T-helper 1 cell (primary cell): ENCODE measurements around the gene JSRP1.
A peak's percentile ranks its signal among the peaks of the same experiment; 100 is the strongest.

Source experiments
- DNase-seq, 5 donors: peaks; one replicate each; pipeline ENCODE4 v3.0.0-alpha.2; 2012 to 2020

JSRP1 gene

GRCh38 chr19:2266183-2266993, 10.2 kb upstream of the JSRP1 start:
- no peak for DNase-seq

GRCh38 chr19:2261438-2262172, 5.4 kb upstream of the JSRP1 start:
- DNase-seq: peak in 3 of 5 donors; percentile 41 to 65 (median 44)

DNA sequence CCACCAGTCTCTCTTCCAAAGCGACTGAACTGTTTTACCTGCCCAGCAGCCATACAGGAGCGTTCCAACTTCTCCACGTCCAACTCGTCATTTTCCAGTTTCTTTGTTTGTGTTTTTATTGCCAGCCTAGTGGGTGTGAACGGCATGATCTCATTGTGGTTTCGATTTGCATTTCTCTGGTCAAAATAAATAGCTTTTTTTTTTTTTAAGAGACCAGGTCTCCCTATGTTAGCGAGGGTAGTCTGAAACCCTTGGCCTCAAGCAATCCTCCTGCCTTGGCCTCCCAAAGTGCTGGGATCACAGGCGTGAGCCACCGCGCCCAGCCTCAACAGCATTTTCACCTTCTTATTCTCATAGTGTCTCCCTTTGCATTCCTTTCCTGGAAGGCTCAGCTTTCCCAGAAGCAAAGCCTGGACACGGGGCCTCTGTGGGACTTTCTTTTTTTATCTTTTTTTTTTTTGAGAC, 4.2 kb upstream of the JSRP1 start:
- DNase-seq: peak in 1 of 5 donors; percentile 47

- DNase-seq: no peak
Measured at GRCh38 chr19:2259336-2259735, 3.1 kb upstream of the JSRP1 start.

DNA sequence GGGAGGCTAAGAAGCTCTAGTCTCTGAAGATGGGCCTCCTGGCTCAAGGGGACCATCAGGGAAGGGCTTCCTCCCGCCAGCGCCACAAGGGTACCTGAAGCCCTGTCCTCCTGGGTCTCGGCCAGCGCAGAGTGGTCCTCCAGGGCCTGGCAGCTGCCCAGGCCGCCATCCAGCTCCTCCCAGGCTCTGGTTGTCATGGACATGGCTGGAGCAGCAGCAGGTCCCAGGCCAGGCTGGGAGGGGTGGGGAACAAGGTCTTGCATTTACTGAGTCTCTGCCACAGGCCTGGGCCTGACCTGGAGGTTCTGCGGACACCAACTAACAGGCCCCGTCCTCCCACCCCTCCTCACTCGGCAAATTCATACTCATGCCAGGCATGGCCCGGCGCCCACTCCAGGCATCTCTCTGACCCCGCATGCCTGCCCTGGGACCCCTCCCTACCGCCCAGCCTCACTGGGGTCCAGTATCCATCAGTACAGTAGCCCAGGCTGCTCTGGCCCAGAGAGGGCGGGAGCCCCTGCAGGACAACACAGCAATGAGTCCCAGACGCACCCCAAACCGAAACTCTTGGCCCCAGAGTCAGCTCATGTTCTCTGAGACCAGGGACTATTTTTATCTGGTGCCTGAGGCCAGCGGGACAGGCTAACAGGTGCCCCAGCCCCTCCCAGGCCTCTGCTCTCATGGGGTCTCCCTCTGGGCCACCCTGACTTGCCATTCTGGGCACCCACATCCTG, 938 bp downstream of the JSRP1 start:
- no peak for DNase-seq

GRCh38 chr19:2254064-2254872, 1.9 kb downstream of the JSRP1 start:
- DNase-seq: no peak

GRCh38 chr19:2253106-2254063, 2.8 kb downstream of the JSRP1 start:
- peak in 1 of 5 donors; percentile 37 for DNase-seq

DNA sequence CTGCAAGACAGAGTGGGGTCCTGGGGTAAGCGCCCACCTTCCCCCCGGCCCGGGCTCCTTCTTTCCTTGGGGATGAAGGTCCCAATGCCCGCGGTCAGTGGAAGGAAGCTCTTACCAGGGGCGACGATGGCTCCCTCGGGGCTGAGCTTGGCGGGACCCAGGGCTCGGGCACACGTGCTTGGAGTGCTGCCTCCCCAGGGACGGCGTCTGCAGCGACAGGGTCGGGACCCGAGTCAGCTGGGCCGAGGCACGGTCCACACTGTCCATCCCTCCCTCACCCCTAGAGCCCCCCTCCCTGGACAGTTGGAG, 3.5 kb downstream of the JSRP1 start:
- DNase-seq: no peak

DNA sequence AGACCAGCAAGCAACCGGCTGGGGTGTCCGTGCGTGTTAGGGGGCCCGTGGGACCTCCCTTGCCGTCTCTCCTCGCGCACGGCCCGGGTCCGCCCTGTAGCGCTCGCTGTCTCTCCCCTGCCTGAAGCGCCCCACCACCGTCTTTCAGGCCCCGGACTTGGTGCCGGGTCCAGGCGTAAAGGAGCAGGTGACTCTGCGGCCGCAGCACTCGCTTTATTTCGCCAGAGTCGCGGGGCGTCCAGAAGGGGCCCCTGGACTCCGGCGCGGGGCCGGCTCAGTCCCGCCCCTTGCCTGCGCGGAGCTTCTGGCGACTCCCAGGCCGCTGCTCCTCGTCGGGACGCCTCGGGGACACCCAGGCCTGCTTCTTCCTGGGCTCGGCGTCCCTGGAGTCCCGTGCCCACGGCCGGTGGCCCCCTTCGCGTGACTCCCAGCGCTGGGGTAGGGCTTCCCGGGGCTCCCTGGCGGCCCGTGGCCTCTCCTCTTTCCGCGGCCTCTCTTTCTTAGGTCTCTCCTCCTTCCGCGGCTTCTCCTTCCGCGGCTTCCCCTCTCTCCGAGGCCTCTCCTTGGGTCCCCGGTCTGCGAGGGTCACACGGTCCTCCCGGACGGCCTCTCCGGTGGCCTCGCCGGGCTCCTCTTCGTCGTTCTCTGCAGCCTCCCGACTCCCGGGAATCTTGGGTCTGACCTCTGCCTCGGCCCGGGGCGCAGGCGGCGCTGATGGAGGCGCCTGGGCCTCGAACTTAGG, 4.0 kb downstream of the JSRP1 start:
- no peak for DNase-seq

- no peak for DNase-seq
Measured at GRCh38 chr19:2251106-2252054, 4.8 kb downstream of the JSRP1 start.

GRCh38 chr19:2250766-2251105, 5.5 kb downstream of the JSRP1 start:
- DNase-seq: no peak

- no peak for DNase-seq
Measured at GRCh38 chr19:2249880-2250765, 6.1 kb downstream of the JSRP1 start.

GRCh38 chr19:2249010-2249866, 7.0 kb downstream of the JSRP1 start, which contains the start of gene AMH:
TSS of gene AMH (plus strand) at chr19:2249323. CDS start at chr19:2249333, 10 bp downstream.
- no peak for DNase-seq

DNA sequence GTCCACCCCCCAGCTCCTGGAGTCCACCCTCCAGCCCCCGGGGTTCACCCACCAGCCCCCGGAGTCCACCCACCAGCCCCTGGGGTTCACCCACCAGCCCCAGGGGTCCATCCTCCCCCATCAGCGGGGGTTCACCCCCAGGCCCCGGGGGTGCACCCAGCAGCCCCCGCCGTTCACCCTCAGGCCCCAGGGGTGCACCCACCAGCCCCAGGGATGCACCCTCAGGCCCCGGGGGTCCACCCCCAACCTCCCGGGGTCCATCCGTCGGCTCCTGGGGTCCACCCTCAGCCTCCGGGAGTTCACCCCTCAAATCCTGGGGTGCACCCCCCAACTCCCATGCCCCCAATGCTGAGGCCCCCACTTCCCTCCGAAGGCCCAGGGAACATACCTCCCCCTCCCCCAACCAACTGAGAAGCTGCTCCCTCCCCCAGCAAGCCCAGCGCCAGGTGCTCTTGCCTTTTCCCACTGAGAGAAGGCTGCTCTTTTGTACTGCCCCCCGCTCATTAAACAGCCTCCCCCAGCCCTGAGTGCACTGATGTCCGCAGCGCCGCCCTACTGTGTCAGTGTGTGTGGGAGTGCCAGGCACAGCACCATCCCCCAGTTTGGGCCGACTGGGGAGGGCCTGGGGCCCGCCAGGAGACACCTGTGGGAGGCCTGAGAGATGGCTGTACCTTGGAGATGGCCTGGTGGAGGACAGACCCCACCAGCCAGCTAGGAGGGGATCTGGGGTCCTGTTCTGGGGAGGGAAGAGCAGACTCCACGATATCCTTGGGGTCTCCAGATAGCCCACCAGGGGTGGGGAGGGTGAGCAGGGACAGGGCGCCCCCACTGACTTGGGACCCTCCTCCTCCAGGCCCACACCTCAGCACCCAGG, 7.8 kb downstream of the JSRP1 start:
- DNase-seq: peak in 1 of 5 donors; percentile 14

DNA sequence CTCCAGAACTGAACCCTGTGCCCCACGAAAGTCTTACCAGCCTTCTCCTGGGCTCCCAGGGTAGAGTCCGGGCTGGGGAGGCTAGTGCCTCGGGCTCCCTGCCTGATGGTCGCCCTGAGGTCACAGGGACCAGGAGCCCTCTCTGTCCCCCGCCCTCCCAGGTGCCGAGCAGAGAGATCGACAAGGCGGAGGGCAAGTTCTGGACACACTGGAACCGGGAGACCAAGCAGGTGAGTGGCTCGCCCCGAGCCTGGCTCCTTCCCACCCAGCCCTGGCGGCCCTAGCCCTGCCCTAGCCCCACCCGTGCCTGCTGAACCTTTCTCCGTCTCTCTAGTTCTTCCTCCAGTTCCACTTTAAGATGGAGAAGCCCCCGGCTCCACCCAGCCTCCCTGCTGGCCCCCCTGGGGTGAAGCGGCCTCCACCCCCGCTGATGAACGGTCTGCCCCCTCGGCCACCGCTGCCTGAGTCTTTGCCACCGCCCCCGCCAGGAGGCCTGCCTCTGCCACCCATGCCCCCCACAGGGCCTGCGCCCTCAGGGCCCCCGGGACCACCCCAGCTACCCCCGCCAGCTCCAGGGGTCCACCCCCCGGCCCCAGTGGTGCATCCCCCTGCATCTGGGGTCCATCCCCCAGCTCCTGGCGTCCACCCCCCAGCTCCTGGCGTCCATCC, 8.7 kb downstream of the JSRP1 start:
- no peak for DNase-seq
